ENCODE measurements around the gene NPB.

- no peak for TF ChIP-seq TAF1 (IDR thresholded peaks at IDR 0.05; ENCODE audit: borderline replicate concordance, low read depth, low read length)
- TF ChIP-seq POLR2A (IDR thresholded peaks at IDR 0.05; ENCODE audit: low read depth, low read length) = no peak
Observed at GRCh38 chr17:81890447-81891302, 11.4 kb upstream of the NPB start.
